HG03175 (cell line): ENCODE results near the gene CCDC47.
A peak's percentile ranks its signal among the peaks of the same experiment; 100 is the strongest.
"Not testable (repeated sequence)": the region's sequence is repeated elsewhere in the genome, so short reads cannot be mapped to it uniquely, and the experiment has no call there.

Source experiments
- ATAC-seq: cut with Tn5 transposase; IDR thresholded peaks from one replicate; pipeline ENCODE4 v1.9.1; 2021; ENCODE audit warnings: mild to moderate bottlenecking, moderate library complexity; ENCODE audit not compliant: unreplicated experiment

Gene CCDC47

GRCh38 chr17:63740464-63741142 lies 32.8 kb downstream of the CCDC47 start:
- no peak for ATAC-seq

DNA sequence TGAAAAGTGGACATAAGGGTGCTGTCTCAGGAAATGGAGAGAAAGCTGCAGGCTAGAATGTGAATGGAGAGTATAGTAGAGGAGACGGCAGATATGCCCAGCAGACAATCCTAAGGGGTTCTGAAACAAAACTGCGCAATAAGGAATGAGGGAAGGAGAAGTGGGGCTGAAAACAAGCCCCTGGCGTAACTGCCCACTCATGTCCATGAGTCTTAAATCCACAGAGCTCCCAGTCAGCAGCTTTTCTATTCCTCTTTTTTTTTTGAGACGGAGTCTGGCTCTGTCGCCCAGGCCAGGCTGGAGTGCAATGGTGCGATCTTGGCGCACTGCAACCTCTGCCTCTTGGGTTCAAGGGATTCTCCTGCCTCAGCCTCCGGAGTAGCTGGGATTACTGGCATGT lies 37.7 kb downstream of the CCDC47 start:
- no peak for ATAC-seq

DNA sequence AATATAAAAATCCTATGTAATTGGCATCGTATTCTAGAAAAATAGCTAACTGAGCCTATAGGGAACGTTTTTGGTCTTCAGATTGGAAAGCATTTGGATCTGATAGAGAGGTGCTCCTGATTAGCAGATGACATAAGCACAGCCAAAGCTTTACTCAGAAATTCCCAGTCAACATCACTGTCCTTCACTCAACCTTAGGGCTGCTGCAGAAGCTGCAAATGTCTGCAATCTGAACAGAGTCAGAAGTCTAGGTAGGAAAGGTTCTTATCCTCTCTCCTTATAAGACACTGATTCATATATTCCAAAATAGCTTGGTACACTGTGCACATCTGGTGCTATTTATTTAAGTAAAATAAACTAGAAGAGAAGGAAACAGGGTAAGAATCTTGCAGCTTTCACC lies 51.0 kb downstream of the CCDC47 start:
- no peak for ATAC-seq

- ATAC-seq: not testable (repeated sequence)
Measured at GRCh38 chr17:63720194-63720593, 53.2 kb downstream of the CCDC47 start.

DNA sequence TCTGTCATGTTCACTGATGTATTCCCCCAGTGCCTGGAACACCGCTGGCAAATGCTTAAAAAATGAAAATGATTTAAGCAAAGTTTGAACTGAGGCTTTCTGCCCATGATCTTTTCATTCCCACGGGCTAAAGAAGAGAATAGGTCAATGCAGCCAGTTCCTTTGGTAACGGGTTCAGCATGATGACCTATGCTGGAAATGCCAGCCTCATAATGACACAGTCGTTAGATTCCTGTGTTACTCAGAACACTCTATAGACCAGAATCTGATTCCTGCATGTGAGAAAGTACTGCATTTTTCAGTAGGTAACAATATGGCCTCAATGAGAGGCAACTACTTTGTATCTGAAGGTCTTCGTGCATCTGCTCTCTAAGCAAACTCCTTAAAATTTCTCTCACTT lies 54.4 kb downstream of the CCDC47 start:
- ATAC-seq: no peak

- ATAC-seq: no peak
Measured at GRCh38 chr17:63716426-63716825, 57.0 kb downstream of the CCDC47 start.

DNA sequence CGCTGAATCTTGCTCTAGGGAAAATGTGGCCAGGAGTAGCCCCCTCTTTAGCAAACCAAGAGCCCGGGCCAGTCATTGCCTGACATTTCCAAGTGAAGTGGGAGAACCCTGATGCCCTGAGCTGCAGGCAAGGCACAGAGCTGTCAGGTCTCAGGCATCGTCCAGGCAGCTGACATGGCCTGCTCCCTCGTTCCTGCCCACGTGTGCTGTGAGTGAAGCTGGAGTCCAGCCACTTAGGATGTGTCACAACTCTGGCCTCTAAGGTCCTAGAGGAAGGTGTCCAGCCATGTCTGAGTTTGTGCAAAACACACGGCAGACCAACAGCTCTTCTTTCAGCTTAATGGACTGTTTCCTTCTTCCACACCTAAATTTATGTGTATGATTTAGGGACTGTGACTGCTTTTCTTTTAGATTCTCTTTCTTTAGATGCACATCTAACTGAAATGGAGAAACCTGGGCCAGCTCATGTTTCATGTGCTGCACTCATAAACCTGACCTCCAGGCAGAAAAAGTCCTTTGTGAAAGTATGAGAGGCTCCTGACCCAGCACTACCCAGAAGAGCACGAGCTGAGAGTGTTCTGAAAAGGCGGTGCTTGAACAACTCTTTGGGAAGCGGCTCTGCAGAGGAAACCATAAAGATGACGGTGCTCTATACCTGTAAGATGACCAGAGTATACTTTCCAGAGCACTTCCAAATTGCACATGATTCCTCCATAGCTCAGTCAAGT lies 58.7 kb downstream of the CCDC47 start:
- no peak for ATAC-seq

DNA sequence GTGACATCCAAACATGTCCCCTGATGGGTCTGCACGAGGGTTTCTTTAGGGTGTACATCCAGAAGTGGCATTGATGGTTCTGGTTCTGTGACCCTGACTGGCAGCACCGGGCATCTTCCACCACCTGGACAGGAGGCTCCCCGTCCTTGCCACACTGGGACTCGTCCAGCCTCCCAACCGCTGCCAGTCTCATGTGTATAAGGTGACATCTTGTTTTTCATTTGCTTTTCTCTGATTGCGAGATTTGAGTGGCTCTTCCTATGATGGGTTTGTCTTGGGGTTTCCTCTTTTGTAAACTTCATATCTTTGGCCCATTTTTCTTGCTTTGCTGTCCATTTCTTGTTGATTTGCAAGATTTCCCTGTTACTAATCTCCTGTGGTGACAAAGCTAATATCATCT lies 64.3 kb downstream of the CCDC47 start:
- ATAC-seq: no peak

GRCh38 chr17:63707151-63707550 lies 66.2 kb downstream of the CCDC47 start:
- ATAC-seq: no peak

- no peak for ATAC-seq
Measured at GRCh38 chr17:63706336-63707082, 66.9 kb downstream of the CCDC47 start.

DNA sequence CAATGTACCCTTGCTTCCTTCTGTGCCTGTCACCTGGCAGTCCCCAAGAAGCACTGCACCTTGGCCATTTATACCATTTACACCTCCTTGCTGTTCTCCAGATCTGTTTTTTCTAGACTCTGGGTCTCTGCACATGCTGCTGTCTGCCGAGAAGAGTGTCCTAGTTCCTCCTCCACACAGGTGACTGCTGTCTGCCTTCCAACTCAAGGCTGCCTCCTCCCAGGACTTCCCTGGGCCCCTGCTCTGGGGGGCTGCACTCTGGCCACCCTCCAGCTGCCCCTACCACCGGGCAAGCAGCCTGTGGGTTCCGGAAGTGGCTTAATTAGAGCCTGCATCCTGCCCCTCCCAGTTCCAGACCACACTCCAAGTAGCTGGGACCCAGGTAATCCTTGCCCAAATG lies 67.7 kb downstream of the CCDC47 start:
- no peak for ATAC-seq

DNA sequence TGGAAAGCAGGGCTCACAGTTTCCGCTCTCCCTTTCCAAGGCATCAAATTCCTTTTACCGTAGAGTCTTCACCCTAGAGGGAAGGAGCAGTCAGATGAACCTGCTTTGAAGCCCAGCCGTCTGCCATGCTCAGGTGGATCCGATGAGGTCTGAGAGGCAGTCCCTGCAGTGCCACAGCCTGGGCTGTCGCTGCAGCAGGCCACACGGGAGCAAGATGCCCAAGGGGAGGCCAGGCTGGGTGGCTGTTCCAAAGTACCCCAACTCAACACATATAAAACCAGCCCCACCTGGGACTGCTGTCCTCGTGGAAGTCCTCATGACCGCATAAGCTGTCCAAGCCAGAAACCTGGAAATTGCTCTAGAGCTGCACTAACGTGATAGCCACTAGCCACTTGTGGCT lies 68.6 kb downstream of the CCDC47 start:
- no peak for ATAC-seq

- ATAC-seq: no peak
Measured at GRCh38 chr17:63704259-63704576, 69.2 kb downstream of the CCDC47 start.

DNA sequence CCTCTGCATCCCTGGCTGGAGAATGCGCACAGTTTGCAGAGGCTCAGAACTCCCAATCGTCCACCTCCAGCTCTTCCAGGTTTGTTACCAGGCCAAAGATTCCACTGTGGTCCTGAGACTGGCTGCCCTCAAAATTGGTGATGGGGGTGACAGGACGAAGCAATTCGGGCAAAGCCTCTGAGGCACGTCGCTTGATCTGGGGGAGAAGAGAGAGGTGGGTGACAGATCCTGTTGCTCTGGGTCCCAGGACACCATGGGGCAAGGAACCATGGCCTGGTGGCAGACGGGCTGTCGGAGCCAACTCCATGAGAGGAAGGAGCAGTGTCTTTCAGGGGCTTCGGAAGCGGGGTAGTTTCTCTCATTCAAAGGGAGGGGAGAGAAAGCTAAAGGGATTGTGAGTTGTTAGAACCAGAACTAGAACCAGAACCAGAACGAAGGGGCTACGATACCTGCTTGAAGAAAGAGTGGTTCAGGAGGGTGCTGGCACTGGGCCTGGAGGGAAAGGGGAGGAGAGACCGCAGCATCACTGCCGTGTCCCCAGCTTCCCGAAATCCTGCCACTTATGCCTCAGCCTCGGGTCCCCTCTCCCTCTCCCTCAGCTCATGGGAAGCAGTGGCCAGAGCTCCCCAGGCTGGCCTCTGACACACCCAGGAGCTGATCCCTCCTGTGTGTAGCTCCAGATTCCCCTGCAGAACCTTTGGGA lies 69.7 kb downstream of the CCDC47 start:
- no peak for ATAC-seq

DNA sequence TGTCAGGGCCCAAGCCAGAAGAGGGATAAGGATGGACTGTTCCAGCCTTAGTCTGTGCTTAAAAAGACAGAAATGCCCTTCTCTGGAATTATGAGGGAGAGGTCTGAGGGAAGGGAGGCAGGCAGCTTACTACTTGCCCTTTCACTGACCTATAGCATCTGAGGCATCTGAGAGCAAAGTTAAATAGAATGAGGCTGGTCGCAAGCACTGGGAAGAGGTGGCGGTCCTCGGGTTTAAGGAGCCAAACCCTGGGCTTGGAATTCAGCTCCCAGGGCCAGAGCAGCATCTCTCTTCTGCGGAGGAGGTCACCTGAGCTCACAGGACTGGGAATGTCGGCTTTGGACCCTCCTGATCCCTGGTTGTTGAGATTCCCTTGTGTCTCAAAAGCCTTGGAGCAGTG lies 70.4 kb downstream of the CCDC47 start:
- ATAC-seq: no peak

GRCh38 chr17:63702721-63703015 lies 70.7 kb downstream of the CCDC47 start:
- no peak for ATAC-seq

- ATAC-seq: peak; percentile 13
Measured at GRCh38 chr17:63701868-63702720, 71.3 kb downstream of the CCDC47 start.

DNA sequence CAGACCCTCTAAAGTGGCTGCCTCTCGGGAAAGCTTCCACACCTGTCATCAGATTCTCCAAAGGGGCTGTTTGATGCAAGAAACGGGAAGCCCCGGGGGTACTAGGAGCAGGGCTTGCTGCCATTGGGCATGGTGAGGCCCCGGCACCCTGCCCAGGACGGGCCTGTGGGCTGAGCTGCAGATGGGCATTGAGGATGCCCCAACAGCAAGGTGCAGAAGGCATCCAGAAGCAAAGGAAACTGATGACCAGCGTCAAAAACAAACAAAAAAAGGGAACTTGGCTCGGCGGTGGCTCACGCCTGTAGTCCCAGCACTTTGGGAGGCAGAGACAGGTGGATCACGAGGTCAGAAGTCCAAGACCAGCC lies 72.0 kb downstream of the CCDC47 start:
- no peak for ATAC-seq

GRCh38 chr17:63700528-63701455 lies 72.6 kb downstream of the CCDC47 start:
- ATAC-seq: no peak
